Right cardiac atrium (tissue), 5 donors: ENCODE measurements around the gene MECR. TPM values are rescaled to one million over a fixed set of nuclear protein-coding genes. Genes with fewer than 3 reads are reported as not detected.
"Not testable (repeated sequence)": the region's sequence is repeated elsewhere in the genome, so short reads cannot be mapped to it uniquely, and the experiment has no call there.

ENCODE experiments used
- ATAC-seq, 2 donors: fragments of 200-7000 bp; cut with Tn5 transposase; one replicate each; pipeline versions ENCODE4 v1.8.0 to v1.9.1; 2020; ENCODE audit warnings: moderate library complexity in 2 of 2, mild to moderate bottlenecking in 1 of 2
- DNase-seq, 3 donors: peaks; one replicate each; pipeline ENCODE4 v3.0.0-alpha.2; 2020
- H3K27ac ChIP-seq: one replicate; pipeline ENCODE4 v1.5.1; 2013; ENCODE audit warnings: mild to moderate bottlenecking, low read length, control low read depth, moderate library complexity
- H3K27me3 ChIP-seq: one replicate; pipeline ENCODE4 v1.6.1; 2013; ENCODE audit not compliant: control insufficient read depth, insufficient read depth
- H3K4me1 ChIP-seq: one replicate; pipeline ENCODE4 v1.6.1; 2013; ENCODE audit warnings: low read length; ENCODE audit not compliant: control insufficient read depth, insufficient read depth
- H3K4me3 ChIP-seq: one replicate; pipeline ENCODE4 v1.5.1; 2013; ENCODE audit warnings: low read length, control low read depth
- H3K9me3 ChIP-seq: one replicate; pipeline ENCODE4 v1.6.1; 2013; ENCODE audit warnings: low read length; ENCODE audit not compliant: control insufficient read depth
- WGBS: extraction: QIAGEN DNeasy Blood & Tissue Kit; methylation state at CpG from one replicate; pipeline ENCODE4 v1.1.7; 2013; 5-methylcytosine and 5-hydroxymethylcytosine counted together
- intact Hi-C, 4 donors: fragments of 100-400 bp; cut with DNase I; formaldehyde crosslinking; loops; one replicate each; pipeline versions ENCODE4 v1.11.0 to v1.14.0; 2022 to 2023
- polyA plus RNA-seq: library from polyadenylated mRNA; stranded (reverse); fragments of 200-250 nt; gene quantifications from one replicate; pipeline ENCODE4 v1.2.3, GENCODE V29; 2013
- total RNA-seq, 4 donors: library from RNA; stranded (reverse); fragmentation: NEBNext Ultra II Directional; extraction: Animal tissue kit (Norgen Biotek cat#: 25700); gene quantifications; one replicate each; pipeline ENCODE4 v1.2.1, GENCODE V29; 2021
- donor health status: healthy with polysubstance abuse.
- donor health status: DM: no; HTN: yes; CAD: no.
- donor health status: DM: no; HTN: no; CAD: no.
- donor health status: DM: no; HTN: yes; CAD: no; lungs with severe emphysema.
- donor health status: DM: yes; HTN: yes; CAD: no.

Gene MECR
- total and polyA plus RNA-seq, 5 donors: 21.0 to 36.0 (median 27.6) TPM

GRCh38 chr1:29235955-29236711 lies 5.4 kb upstream of the MECR start, which contains the start of gene PTPRU:
Gene PTPRU, plus strand, starts transcription at chr1:29236522. Its CDS starts 123 bp downstream, at chr1:29236645.
- no peaks in the 10 kb centered on the region for H3K27me3 ChIP-seq
- intact Hi-C loops: loop anchor here in 3 of 4 donors (2.0 to 10.0 kb wide), 7 partner anchors 849 to 1479 kb away; no protein-coding TSS in a partner anchor

GRCh38 chr1:29234881-29235280 lies 4.1 kb upstream of the MECR start:
- not testable (repeated sequence) for ATAC-seq, H3K9me3 ChIP-seq, H3K4me3 ChIP-seq, DNase-seq, H3K27me3 ChIP-seq, H3K4me1 ChIP-seq, H3K27ac ChIP-seq
- 88% methylated on average over 9 of the region's 9 CpGs for WGBS
- intact Hi-C loops: loop anchor here in 3 of 4 donors (5.0 to 10.0 kb wide), 6 partner anchors 850 to 1480 kb away; no protein-coding TSS in a partner anchor

More at GRCh38 chr1:29235955-29236711, 5.4 kb upstream of the MECR start, which contains the start of gene PTPRU:
- ATAC-seq (peak; percentile 77 to 80), DNase-seq (peak; percentile 78 to 92 (median 92))
- peak within 1 kb of the TSS; percentile 0 for H3K27ac ChIP-seq
- H3K4me3 ChIP-seq: peak within 1 kb of the TSS; percentile 65
- no peaks in the 10 kb centered on the region for H3K4me1 ChIP-seq
- 5% methylated on average over 82 of the region's 82 CpGs for WGBS
- H3K9me3 ChIP-seq: no peaks in the 10 kb centered on the region

- H3K9me3 ChIP-seq: no peaks in the 10 kb centered on the region
- H3K4me3 ChIP-seq: no peak overlapping the region
- H3K27ac ChIP-seq: no peak overlapping the region
- 80% methylated on average over 1 of the region's 1 CpG for WGBS
- intact Hi-C loops: loop anchor here in 3 of 4 donors (10.0 kb wide), 4 partner anchors 850 to 1480 kb away; no protein-coding TSS in a partner anchor
- DNase-seq (no peak), ATAC-seq (no peak)
- no peaks in the 10 kb centered on the region for H3K27me3 ChIP-seq
- H3K4me1 ChIP-seq: peaks cover 3% of the 10 kb centered on the region
Observed at GRCh38 chr1:29234471-29234870, 3.7 kb upstream of the MECR start.

GRCh38 chr1:29233693-29234092 lies 3.0 kb upstream of the MECR start:
- no peak for DNase-seq
- peaks cover 3% of the 10 kb centered on the region for H3K4me1 ChIP-seq
- no peaks in the 10 kb centered on the region for H3K9me3 ChIP-seq
- no peak overlapping the region for H3K4me3 ChIP-seq
- intact Hi-C loops: loop anchor here in 3 of 4 donors (10.0 kb wide), 4 partner anchors 851 to 1481 kb away; no protein-coding TSS in a partner anchor
- no peaks in the 10 kb centered on the region for H3K27me3 ChIP-seq
- ATAC-seq: no peak
- no peak overlapping the region for H3K27ac ChIP-seq
- WGBS: 87% methylated on average over 4 of the region's 4 CpGs

GRCh38 chr1:29232387-29232786 lies 1.7 kb upstream of the MECR start:
- peaks cover 3% of the 10 kb centered on the region for H3K4me1 ChIP-seq
- H3K27me3 ChIP-seq: no peaks in the 10 kb centered on the region
- H3K27ac ChIP-seq: no peak overlapping the region
- 81% methylated on average over 3 of the region's 3 CpGs for WGBS
- H3K4me3 ChIP-seq: no peak overlapping the region
- no peaks in the 10 kb centered on the region for H3K9me3 ChIP-seq
- no peak for ATAC-seq
- DNase-seq: no peak
- intact Hi-C loops: loop anchor here in 3 of 4 donors (10.0 kb wide), 4 partner anchors 852 to 1482 kb away; no protein-coding TSS in a partner anchor

- ATAC-seq (no peak), DNase-seq (no peak)
- 17% methylated on average over 4 of the region's 4 CpGs for WGBS
- H3K9me3 ChIP-seq: no peaks in the 10 kb centered on the region
- H3K4me3 ChIP-seq: peak overlapping the region; percentile 89
- H3K4me1 ChIP-seq: peaks cover 3% of the 10 kb centered on the region
- intact Hi-C loops: loop anchor here in 3 of 4 donors (10.0 kb wide), 4 partner anchors 855 to 1485 kb away; no protein-coding TSS in a partner anchor
- peak overlapping the region; percentile 79 for H3K27ac ChIP-seq
- H3K27me3 ChIP-seq: no peaks in the 10 kb centered on the region
Observed at GRCh38 chr1:29230204-29230552, 556 bp downstream of the MECR start.

- H3K9me3 ChIP-seq: no peaks in the 10 kb centered on the region
- ATAC-seq (no peak), DNase-seq (no peak)
- intact Hi-C loops: no loop called here
- peaks cover 5% of the 10 kb centered on the region for H3K4me1 ChIP-seq
- no peak overlapping the region for H3K4me3 ChIP-seq
- 88% methylated on average over 5 of the region's 5 CpGs for WGBS
- H3K27ac ChIP-seq: no peak overlapping the region
- H3K27me3 ChIP-seq: no peaks in the 10 kb centered on the region
Observed at GRCh38 chr1:29227511-29227910, 3.2 kb downstream of the MECR start.

- Histone ChIP-seq H3K4me1 (peaks cover 5% of the 10 kb centered on the region), H3K27ac (no peak overlapping the region), H3K9me3 (no peaks in the 10 kb centered on the region), H3K4me3 (no peak overlapping the region), H3K27me3 (no peaks in the 10 kb centered on the region)
- intact Hi-C loops: no loop called here
- DNase-seq (no peak), ATAC-seq (no peak)
- 90% methylated on average over 4 of the region's 4 CpGs for WGBS
Observed at GRCh38 chr1:29225361-29225760, 5.4 kb downstream of the MECR start.

GRCh38 chr1:29224356-29224837 lies 6.3 kb downstream of the MECR start:
- WGBS: 59% methylated on average over 5 of the region's 5 CpGs
- intact Hi-C loops: no loop called here
- Histone ChIP-seq H3K4me1 (peaks cover 2% of the 10 kb centered on the region), H3K27ac (peak overlapping the region; percentile 5), H3K4me3 (no peak overlapping the region), H3K9me3 (no peaks in the 10 kb centered on the region), H3K27me3 (no peaks in the 10 kb centered on the region)
- ATAC-seq: no peak
- no peak for DNase-seq

GRCh38 chr1:29223521-29223920 lies 7.2 kb downstream of the MECR start:
- no peak overlapping the region for H3K4me3 ChIP-seq
- DNase-seq (no peak), ATAC-seq (no peak)
- H3K4me1 ChIP-seq: peaks cover 2% of the 10 kb centered on the region
- intact Hi-C loops: no loop called here
- H3K27ac ChIP-seq: no peak overlapping the region
- H3K27me3 ChIP-seq: no peaks in the 10 kb centered on the region
- no peaks in the 10 kb centered on the region for H3K9me3 ChIP-seq
- 86% methylated on average over 6 of the region's 6 CpGs for WGBS

GRCh38 chr1:29222686-29223085 lies 8.0 kb downstream of the MECR start:
- Histone ChIP-seq H3K4me3 (no peak overlapping the region), H3K27me3 (no peaks in the 10 kb centered on the region), H3K9me3 (no peaks in the 10 kb centered on the region), H3K4me1 (peaks cover 2% of the 10 kb centered on the region), H3K27ac (no peak overlapping the region)
- no peak for ATAC-seq
- 95% methylated on average over 1 of the region's 1 CpG for WGBS
- intact Hi-C loops: no loop called here
- no peak for DNase-seq
